ENCODE data around the gene SWAP70.
A peak's percentile ranks its signal among the peaks of the same experiment; 100 is the strongest.

The SWAP70 gene

GRCh38 chr11:9755561-9756185 is 91.8 kb downstream of the SWAP70 start:
- no peak for DNase-seq

GRCh38 chr11:9756461-9756860 is 92.6 kb downstream of the SWAP70 start:
- DNase-seq = no peak

- DNase-seq = no peak
These were observed 93.0 kb downstream of the SWAP70 start for GRCh38 chr11:9756878-9757277.

DNA sequence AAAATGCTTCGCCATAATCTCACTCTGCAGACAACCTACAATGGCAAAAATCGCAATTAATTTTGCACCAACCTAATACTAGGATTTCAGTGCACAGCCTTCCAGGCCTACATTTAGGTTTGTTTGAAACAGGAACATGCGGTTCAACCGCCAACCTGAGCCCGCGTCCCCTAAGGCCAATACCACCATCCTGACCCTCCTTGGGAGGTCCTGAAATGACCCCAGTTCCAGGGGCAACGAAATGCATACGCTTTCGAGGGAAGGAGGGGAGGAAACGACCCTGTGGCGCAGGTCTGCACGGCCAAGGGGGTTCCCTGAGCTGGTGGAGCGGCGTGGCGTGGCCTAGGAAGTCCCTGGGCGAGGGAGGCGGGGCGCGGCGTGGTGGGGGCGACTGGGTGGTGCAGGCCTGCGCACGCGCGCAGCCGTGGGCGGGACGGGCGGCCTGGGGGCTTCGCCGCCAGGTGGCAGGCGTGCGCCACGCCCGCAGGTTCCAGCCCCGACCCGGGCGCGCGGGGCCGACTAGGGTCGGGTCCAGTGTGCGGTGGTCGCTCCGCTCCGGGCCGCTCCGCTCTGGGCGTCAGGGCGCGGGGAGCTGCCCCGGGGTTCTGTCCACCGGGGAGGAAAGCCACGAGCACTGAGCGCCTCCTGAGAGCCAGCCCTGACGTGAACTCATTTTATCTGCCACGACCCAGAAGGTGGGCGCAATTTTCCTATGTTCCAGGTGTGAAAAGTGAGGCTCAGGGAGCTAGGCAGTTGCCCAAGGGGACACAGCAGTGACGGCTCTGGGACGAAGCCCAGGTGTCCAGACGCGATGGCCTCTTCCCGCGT is 94.1 kb downstream of the SWAP70 start:
- DNase-seq = peak; percentile 64

GRCh38 chr11:9758637-9759518 is 95.0 kb downstream of the SWAP70 start:
- no peak for DNase-seq

DNA sequence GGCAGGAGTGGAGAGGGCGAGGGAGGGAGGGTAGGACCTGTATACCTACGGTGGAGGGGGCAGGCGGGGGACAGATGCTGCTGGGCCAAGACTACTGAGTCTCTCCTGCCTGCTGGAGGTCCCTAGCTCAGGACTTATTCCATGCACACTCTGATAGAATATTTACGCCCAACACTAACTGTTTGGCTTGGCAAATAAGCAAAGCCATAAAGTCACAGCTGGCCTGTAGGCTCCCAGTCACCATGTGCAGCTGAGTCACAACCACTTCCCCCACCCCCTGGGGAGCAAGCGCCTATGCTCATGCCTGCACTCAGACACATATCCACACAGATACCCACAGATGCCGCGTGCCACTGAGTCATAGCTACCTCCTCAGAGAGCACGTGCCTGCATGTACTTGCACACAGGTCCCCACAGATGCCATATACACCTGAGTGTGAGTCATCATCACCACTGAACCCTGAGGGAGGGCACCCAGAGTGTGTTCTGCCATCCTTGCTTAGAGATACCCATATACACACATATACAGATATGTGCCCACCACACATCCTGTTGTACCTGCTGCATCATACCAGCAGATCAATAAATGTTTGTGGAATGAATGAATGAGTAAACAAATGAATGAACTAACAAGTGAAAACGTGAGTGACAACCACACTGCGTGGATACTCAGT is 95.8 kb downstream of the SWAP70 start:
- no peak for DNase-seq

- DNase-seq = no peak
These were observed 96.3 kb downstream of the SWAP70 start for GRCh38 chr11:9760193-9760575.

DNA sequence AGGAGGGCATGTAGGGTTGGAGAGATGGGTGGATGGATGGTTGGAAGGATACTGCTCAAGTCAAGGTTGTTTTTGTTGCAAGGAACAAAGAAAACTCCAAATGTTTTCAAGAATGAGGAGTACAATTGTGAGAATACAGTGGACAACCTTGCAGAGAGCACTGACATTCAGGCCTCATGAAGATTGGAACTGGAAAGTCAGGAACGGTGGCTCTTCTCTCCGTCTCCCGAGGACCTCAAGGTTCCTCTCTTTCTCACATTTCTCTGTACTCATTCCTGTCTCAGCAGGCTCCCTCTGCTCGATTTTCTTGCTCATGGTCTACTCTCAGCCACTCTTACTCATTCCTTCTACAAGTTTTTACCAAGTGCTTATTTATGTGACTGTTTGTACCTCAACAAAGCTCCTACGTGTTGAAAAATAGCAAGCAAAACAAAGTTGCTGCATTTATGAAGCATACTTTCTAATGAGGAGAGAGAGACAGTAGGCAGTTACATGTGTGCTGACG is 97.6 kb downstream of the SWAP70 start:
- DNase-seq = no peak

- DNase-seq = peak; percentile 57
These were observed 98.7 kb downstream of the SWAP70 start for GRCh38 chr11:9762531-9762930.

GRCh38 chr11:9763301-9763700 is 99.4 kb downstream of the SWAP70 start:
- no peak for DNase-seq

GRCh38 chr11:9765320-9766101 is 101.6 kb downstream of the SWAP70 start:
- DNase-seq = no peak

GRCh38 chr11:9769621-9770020 is 105.7 kb downstream of the SWAP70 start:
- DNase-seq = no peak

- no peak for DNase-seq
These were observed 107.2 kb downstream of the SWAP70 start for GRCh38 chr11:9771071-9771511.

DNA sequence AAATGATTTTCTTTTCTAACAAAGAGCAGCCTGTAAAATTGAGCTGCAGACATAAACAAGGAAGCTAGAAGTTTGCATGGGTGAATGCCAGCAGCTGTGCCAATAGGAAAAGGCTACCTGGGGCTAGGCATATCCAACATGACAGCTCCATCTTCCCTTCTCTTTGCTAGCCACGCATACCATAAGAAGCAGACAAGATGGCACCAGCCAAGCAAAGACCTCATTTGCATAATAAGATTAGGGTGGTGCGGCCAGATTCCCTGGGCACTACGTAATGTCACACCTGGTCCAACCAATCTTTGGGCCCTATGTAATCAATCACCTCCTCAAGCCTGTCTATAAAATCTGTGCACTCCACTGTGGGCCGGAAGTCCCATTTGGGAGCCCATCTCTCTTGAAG is 108.3 kb downstream of the SWAP70 start:
- DNase-seq = no peak

DNA sequence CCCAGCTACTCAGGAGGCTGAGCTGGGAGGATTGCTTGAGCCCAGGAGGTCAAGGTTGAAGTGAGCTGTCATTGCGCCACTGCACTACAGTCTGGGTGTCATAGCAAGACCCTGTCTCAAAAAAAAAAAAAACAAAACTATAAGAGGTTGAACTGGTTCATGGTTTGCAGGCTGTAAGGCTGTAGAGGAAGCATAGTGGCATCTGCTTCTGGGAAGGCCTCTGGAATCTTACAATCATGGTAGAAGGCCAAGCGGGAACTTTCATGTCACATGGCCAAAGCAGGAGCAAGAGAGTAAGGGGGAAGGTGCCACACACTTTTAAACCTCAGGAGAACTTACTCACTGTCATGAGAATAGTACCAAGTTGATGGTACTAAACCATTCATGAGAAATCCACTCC is 109.6 kb downstream of the SWAP70 start:
- no peak for DNase-seq

DNA sequence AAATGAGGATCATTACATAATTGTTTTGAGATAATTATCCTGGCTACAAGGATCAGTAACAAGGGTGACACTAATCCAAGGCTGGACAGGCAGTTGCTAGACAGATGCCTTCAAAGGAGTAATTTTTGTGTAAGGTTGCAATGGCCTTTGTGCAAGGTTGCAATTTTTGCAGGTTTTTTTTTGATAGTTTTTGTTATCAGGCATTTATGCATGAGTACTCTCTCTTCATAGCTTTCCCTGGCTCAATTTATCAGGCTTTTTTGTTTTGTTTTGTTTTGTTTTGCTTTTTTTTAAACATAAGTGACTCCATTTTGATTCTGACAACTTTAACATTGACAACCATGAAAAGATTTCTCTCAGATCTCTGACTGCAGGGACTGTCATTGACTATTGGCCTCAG is 110.2 kb downstream of the SWAP70 start:
- DNase-seq = no peak

DNA sequence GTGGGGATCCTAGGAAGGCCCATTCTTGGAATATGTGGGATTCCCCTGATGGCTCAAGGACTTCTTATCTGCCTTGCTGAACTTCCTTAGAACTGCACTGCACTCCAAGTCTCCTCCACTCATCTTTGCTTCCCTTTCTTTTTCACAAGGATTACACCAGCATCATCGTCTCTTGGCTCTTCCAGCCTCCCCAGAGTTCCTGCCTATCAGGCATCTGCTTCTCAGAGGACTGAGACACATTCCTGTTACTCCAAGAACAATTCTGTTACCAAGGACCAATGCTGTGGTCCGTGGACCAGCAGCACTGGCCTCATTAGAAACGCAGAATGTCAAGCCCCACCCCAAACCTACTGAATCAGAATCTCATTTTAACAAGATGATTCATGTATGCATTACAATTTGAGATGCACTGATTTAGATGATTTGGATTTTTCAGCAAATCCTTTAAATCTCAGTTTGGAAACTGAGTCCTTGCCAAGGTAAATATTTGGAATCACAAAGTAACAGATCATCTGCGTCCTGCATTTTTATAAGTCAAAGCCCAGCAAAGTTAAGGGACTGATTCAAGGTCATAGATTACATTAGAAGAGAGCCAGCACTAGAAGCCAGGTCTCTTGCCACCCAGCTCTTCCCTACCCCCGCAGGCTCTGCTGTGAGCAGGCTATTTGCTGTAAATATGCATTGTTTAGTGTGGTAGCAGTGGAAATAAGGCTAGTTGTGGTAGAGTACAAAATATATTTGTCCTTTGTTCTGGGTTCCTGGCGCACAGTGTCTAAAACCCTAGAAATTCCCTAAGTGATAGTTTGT is 110.9 kb downstream of the SWAP70 start:
- DNase-seq = no peak

GRCh38 chr11:9775398-9775779 is 111.5 kb downstream of the SWAP70 start:
- DNase-seq = no peak

DNA sequence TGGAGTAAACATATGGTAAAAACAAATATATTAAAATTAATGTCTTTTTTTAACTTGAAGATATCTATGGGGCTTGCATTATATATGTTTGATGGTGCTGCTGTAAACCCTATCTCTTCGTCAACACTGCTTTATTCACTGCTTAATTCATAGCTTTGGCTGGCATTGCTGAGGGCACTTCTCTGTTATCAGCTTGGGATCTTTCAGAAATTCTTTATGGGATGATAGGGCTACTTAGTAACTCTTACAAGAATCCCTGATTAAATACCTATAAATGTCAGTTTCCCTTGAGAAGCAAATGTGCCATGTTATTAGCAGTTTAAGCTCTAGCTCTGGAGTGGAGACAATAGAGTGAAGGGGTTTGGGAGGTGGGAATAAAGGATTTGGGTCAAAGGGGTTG is 112.3 kb downstream of the SWAP70 start:
- no peak for DNase-seq

- no peak for DNase-seq
These were observed 113.2 kb downstream of the SWAP70 start for GRCh38 chr11:9777066-9777465.

DNA sequence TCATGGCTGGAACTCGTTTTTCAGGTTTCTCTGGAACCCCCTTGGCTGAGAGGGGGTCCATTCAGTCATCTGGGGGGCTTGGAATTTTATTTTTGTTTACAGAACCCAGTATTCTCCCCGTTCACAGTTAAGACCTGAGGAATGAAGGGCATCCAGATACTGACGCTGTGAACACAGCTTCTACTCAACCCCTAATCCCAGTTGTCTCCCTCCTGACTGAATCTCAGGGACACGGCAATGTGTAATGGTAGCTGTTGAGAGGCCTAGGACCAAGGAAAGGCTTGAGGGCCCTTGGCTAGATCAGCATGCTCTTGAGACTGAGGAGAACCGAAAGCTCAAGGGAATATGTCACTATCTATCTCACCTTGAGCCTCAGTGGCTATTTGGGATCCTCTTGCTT is 113.6 kb downstream of the SWAP70 start:
- DNase-seq = no peak
